ENCODE results near the gene NIPBL.

GRCh38 chr5:36948650-36949049 is 72.1 kb downstream of the NIPBL start:
- TF ChIP-seq ATF2 (IDR thresholded peaks at IDR 0.05; ENCODE audit: low read length) (no peak), ZNF274 (IDR thresholded peaks at IDR 0.05; ENCODE audit: insufficient read depth, insufficient read length) (no peak), CTCF (IDR thresholded peaks at IDR 0.05 in 2 of 3, conservative IDR thresholded peaks at IDR 0.05 in 1 of 3; ENCODE audit: control insufficient read depth in 2 of 3, extremely low read depth in 1 of 3, insufficient read depth in 1 of 3, low read depth in 3 of 3, low read length in 3 of 3) (no peak), BCL11A (IDR thresholded peaks at IDR 0.05; ENCODE audit: low read depth, low read length) (no peak), USF2 (IDR thresholded peaks at IDR 0.05; ENCODE audit: borderline replicate concordance, low read depth, low read length) (no peak), E4F1 (IDR thresholded peaks at IDR 0.05; ENCODE audit: borderline replicate concordance, partially characterized antibody) (no peak), POLR2A (IDR thresholded peaks at IDR 0.05; ENCODE audit: low read depth, low read length) (no peak), PKNOX1 (IDR thresholded peaks at IDR 0.05) (no peak), ETV6 (conservative IDR thresholded peaks at IDR 0.05 in 1 of 2, IDR thresholded peaks at IDR 0.05 in 1 of 2; ENCODE audit: borderline replicate concordance in 1 of 2, low read depth in 1 of 2) (no peak)
